OCI-LY7 (cell line): ENCODE data around the gene KDSR.

ENCODE experiments used
- EZH2phosphoT487 ChIP-seq: fragments of 200-600 bp; sonication (generic); IDR thresholded peaks from 2 replicates; pipeline ENCODE4 v1.6.1; 2018; ENCODE audit warnings: low read depth, borderline replicate concordance, mild to moderate bottlenecking, mixed run types, antibody characterized with exemption, low read length, moderate library complexity, mixed read lengths
- TF ChIP-seq, protein P1 (sequence below): fragments of 200-600 bp; sonication (generic); conservative IDR thresholded peaks from 2 replicates; pipeline ENCODE4 v1.5.1; 2014; ENCODE audit warnings: mild to moderate bottlenecking, antibody characterized with exemption, low read length, moderate library complexity, mixed read lengths

DNA sequence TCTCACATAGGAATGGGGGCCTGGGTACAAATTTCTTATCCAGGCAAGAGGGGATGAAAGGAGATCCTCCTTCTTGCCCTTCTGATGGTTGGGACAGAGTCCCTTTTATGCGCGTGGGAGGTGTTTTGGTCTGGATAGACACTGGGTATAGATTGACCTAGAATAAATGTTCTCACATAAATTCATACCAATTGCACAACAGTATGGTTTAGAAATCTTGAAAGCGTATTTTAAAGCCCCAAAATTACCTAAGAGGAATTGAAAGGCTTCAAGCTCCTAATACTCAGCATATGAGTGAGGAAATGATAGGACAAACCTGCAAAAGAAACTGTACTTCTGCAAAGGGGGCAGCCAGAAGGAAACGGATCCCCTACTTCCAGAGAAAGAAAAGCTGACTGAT, 44.8 kb downstream of the KDSR start:
- TF ChIP-seq, protein P1, sequence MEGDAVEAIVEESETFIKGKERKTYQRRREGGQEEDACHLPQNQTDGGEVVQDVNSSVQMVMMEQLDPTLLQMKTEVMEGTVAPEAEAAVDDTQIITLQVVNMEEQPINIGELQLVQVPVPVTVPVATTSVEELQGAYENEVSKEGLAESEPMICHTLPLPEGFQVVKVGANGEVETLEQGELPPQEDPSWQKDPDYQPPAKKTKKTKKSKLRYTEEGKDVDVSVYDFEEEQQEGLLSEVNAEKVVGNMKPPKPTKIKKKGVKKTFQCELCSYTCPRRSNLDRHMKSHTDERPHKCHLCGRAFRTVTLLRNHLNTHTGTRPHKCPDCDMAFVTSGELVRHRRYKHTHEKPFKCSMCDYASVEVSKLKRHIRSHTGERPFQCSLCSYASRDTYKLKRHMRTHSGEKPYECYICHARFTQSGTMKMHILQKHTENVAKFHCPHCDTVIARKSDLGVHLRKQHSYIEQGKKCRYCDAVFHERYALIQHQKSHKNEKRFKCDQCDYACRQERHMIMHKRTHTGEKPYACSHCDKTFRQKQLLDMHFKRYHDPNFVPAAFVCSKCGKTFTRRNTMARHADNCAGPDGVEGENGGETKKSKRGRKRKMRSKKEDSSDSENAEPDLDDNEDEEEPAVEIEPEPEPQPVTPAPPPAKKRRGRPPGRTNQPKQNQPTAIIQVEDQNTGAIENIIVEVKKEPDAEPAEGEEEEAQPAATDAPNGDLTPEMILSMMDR: no peak
- no peak for TF ChIP-seq EZH2phosphoT487
